ENCODE results near the gene ZNF354C.

The ZNF354C gene

DNA sequence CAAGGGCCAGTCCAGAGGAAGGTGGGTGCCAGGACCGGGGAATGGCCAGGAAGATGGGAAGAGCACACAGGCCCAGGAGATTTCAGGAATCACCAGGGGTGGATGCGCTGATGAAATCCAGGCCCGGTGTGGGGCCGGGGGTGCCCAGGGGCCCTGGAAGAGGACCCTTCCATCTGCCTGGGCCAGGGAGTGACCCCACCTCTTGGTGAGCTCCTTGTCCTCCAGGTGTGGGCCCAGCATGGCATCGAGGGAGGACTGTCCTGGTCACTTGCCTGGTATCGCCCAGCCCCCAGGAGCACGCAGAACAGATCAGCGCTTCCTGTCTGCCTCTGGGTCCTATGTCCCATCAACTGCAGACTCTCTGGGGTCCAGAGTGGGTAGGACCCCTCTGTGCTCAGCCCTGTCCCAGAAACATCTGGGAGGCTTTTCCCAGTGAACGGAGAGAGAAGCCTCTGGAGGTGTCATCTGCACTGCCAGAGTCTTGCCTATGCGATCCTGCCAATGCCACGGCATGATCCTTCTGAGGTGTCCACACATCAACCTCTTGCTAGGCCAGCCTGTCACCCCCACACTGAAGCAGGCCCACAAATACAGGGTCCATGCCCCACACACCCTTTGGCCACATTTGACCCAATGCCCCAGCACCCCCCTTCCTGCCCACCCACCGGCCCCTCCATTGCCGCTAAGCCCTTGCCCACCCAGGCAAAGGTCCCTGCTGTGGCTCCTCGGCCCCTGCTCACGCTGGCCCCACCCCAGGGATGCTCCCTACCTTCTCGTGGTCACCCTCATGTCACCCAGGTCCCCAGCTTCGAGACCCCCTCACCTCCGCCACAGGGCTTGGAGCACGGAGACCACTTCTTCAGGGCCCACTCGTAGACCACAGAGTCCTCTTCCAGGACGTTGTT lies 67.2 kb downstream of the ZNF354C start:
- DNase-seq: no peak

DNA sequence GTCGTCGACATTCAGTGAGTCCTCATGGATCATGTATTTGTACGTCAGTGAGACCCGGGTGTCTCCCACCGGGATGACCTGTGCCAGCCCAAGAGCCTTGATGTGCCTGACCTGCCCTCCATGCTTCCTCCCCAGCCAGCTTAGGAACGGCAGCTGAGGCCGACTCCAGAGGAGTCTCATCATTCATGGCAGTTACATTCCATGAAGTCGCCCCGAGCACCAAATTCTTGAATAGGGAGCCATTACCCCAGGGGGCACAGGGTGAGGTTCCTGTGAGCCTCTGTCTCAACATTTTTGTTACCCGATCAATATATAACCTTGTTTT lies 67.8 kb downstream of the ZNF354C start:
- DNase-seq: no peak

DNA sequence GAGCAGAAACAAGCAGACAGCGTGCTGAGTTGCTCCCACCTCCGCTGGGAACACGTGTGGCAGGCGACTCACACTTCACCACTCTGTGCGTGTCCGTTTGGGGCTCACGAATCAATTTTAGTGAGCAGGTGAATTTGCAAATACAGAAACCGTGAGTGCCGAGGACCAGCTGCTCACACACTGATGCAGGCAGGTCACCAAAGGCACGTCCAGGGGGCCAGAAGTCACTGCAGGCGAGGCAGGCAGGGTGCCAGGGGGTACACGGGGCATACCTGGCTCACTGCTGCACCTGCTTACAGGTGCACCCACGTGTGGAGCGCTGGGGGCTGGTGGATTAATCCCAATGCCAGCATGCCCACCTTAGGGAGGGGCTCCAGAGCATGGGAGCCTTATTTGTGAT lies 68.8 kb downstream of the ZNF354C start:
- DNase-seq: no peak

DNA sequence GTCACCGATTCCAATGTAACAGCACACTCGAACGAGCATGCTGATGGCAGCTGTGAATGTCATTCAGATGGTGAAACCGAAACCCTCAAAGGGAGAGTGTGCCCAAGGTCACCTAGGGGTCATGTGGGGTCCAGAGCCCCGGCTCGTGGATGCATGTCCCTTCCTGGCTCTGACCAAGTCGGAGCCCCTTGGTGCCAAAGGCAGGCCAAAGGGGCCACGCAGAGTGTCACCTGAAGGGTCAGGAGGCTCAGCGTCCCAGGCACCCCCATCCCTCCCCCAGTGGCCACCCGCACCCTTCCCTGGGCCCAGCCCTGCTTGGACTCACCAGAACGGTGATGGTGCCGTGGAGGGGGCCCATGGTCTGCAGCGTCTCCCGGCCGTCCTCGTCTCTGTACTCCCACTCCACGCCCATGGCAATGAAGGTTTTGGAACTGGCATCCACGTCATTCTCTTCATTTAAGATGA lies 69.5 kb downstream of the ZNF354C start:
- DNase-seq: no peak

GRCh38 chr5:179130101-179130681 lies 70.0 kb downstream of the ZNF354C start:
- no peak for DNase-seq

- no peak for DNase-seq
These were observed 71.2 kb downstream of the ZNF354C start for GRCh38 chr5:179131321-179131835.

GRCh38 chr5:179131886-179132585 lies 71.9 kb downstream of the ZNF354C start:
- no peak for DNase-seq

DNA sequence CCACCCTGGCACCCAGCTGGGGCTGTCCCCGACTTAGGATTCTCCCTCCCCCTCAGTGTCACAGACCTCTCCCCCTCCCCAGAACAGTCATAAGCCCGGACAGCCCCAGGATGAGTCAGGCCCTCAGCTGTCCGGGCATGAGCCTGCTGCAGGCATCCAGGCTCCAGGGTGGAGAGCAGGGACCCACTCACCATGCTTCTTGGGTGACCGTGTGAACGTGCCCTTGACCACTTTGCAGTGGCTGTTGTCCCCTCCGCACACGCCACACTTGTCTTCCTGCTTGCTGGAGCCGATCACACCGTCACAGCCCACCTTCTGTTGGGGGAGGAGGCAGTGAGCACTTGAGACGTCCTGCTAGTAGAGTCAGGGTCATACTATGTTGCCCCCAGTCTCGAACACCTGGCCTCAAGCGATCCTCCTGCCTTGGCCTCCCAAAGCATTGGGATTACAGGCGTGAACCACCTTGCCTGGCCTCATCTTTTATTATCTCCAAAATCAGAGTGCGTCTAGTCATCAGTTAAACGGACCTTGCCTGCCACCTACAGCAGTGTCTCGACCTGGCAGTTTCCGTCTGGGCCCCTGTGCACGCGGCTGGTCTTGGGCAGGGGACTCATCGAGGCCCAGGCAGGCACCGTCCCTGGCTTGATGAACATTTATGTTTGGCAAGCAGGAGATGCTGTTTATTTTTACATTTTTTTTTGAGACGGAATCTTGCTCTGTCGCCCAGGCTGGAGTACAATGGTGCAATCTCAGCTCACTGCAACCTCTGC lies 72.6 kb downstream of the ZNF354C start:
- no peak for DNase-seq
